Measurements from ENCODE around the gene RAN. TPM values are rescaled to one million over a fixed set of nuclear protein-coding genes. Genes with fewer than 3 reads are reported as not detected.
"Not testable (repeated sequence)": the region's sequence is repeated elsewhere in the genome, so short reads cannot be mapped to it uniquely, and the experiment has no call there.

RAN gene
- total and polyA plus RNA-seq, 5 donors from 2014 or later: 298 to 837 (median 688) TPM

GRCh38 chr12:130839770-130840404 is 32.0 kb upstream of the RAN start:
- Mint-ChIP-seq H3K4me1 (peaks cover 12 to 40% (median 24%) of the 10 kb centered on the region in 4 donors), H3K9me3 (no peaks in the 10 kb centered on the region), H3K27me3 (no peaks in the 10 kb centered on the region), H3K4me3 (peak overlapping the region; percentile 83 to 87 (median 85)), H3K36me3 (peaks cover 3% of the 10 kb centered on the region), H3K27ac (peak overlapping the region; percentile 88 to 94 (median 91))
- ATAC-seq (ENCODE audit: low read depth in 2 of 2) (no peak), DNase-seq (no peak)
- Histone ChIP-seq H3K27ac (ENCODE audit: insufficient read depth, low read length, poor library complexity, severe bottlenecking) (peak overlapping the region; percentile 74), H3K27me3 (ENCODE audit: control insufficient read depth, insufficient read depth, low read length) (no peaks in the 10 kb centered on the region), H3K4me3 (ENCODE audit: low read depth, low read length) (peak overlapping the region; percentile 89), H3K9me3 (ENCODE audit: control insufficient read depth in 2 of 2, low read length in 2 of 2) (no peaks in the 10 kb centered on the region), H3K4me1 (ENCODE audit: control insufficient read depth, insufficient read depth, low read length, poor library complexity, severe bottlenecking) (peaks cover 11% of the 10 kb centered on the region), H3K36me3 (ENCODE audit: control insufficient read depth, insufficient read depth, low read length) (no peaks in the 10 kb centered on the region)

- H3K4me1 ChIP-seq (ENCODE audit: control insufficient read depth, insufficient read depth, low read length, poor library complexity, severe bottlenecking): no peaks in the 10 kb centered on the region
- H3K27me3 ChIP-seq (ENCODE audit: control insufficient read depth, insufficient read depth, low read length): no peaks in the 10 kb centered on the region
- H3K36me3 ChIP-seq (ENCODE audit: control insufficient read depth, insufficient read depth, low read length): no peaks in the 10 kb centered on the region
- Mint-ChIP-seq H3K36me3 (no peaks in the 10 kb centered on the region), H3K4me1 (no peaks in the 10 kb centered on the region), H3K9me3 (no peaks in the 10 kb centered on the region), H3K4me3 (no peak overlapping the region), H3K27ac (no peak overlapping the region), H3K27me3 (peaks cover 13% of the 10 kb centered on the region)
- DNase-seq (no peak), ATAC-seq (ENCODE audit: low read depth in 2 of 2) (no peak)
- no peak overlapping the region for H3K4me3 ChIP-seq (ENCODE audit: low read depth, low read length)
- no peaks in the 10 kb centered on the region for H3K9me3 ChIP-seq (ENCODE audit: control insufficient read depth in 2 of 2, low read length in 2 of 2)
- no peak overlapping the region for H3K27ac ChIP-seq (ENCODE audit: insufficient read depth, low read length, poor library complexity, severe bottlenecking)
Observed at GRCh38 chr12:130846369-130846768, 25.5 kb upstream of the RAN start.

GRCh38 chr12:130847112-130847511 is 24.8 kb upstream of the RAN start:
- H3K4me3 ChIP-seq (ENCODE audit: low read depth, low read length): no peak overlapping the region
- no peaks in the 10 kb centered on the region for H3K4me1 ChIP-seq (ENCODE audit: control insufficient read depth, insufficient read depth, low read length, poor library complexity, severe bottlenecking)
- no peaks in the 10 kb centered on the region for H3K36me3 ChIP-seq (ENCODE audit: control insufficient read depth, insufficient read depth, low read length)
- no peaks in the 10 kb centered on the region for H3K9me3 ChIP-seq (ENCODE audit: control insufficient read depth in 2 of 2, low read length in 2 of 2)
- H3K27ac ChIP-seq (ENCODE audit: insufficient read depth, low read length, poor library complexity, severe bottlenecking): no peak overlapping the region
- peaks cover 13% of the 10 kb centered on the region for H3K27me3 Mint-ChIP-seq
- no peak for ATAC-seq (ENCODE audit: low read depth in 2 of 2)
- H3K36me3 Mint-ChIP-seq: no peaks in the 10 kb centered on the region
- H3K4me3 Mint-ChIP-seq: no peak overlapping the region
- no peaks in the 10 kb centered on the region for H3K9me3 Mint-ChIP-seq
- H3K27me3 ChIP-seq (ENCODE audit: control insufficient read depth, insufficient read depth, low read length): no peaks in the 10 kb centered on the region
- H3K27ac Mint-ChIP-seq: peak overlapping the region in 2 of 3 donors; percentile 27 to 60
- DNase-seq: no peak
- no peaks in the 10 kb centered on the region for H3K4me1 Mint-ChIP-seq

- not testable (repeated sequence) for H3K27me3 ChIP-seq (ENCODE audit: control insufficient read depth, insufficient read depth, low read length); H3K4me1 Mint-ChIP-seq; DNase-seq; H3K36me3 ChIP-seq (ENCODE audit: control insufficient read depth, insufficient read depth, low read length); ATAC-seq (ENCODE audit: low read depth in 2 of 2); H3K27ac ChIP-seq (ENCODE audit: insufficient read depth, low read length, poor library complexity, severe bottlenecking); H3K9me3 ChIP-seq (ENCODE audit: control insufficient read depth in 2 of 2, low read length in 2 of 2); H3K4me1 ChIP-seq (ENCODE audit: control insufficient read depth, insufficient read depth, low read length, poor library complexity, severe bottlenecking); H3K9me3 Mint-ChIP-seq; H3K36me3 Mint-ChIP-seq; H3K4me3 Mint-ChIP-seq; H3K4me3 ChIP-seq (ENCODE audit: low read depth, low read length)
- H3K27ac Mint-ChIP-seq: peak overlapping the region in 1 of 3 donors; percentile 60
- H3K27me3 Mint-ChIP-seq: peaks cover 13% of the 10 kb centered on the region
Observed at GRCh38 chr12:130848105-130848504, 23.8 kb upstream of the RAN start.

GRCh38 chr12:130848785-130849305 is 23.0 kb upstream of the RAN start:
- H3K27ac ChIP-seq (ENCODE audit: insufficient read depth, low read length, poor library complexity, severe bottlenecking); H3K36me3 ChIP-seq (ENCODE audit: control insufficient read depth, insufficient read depth, low read length); H3K27ac Mint-ChIP-seq; DNase-seq; H3K9me3 Mint-ChIP-seq; ATAC-seq (ENCODE audit: low read depth in 2 of 2); H3K27me3 ChIP-seq (ENCODE audit: control insufficient read depth, insufficient read depth, low read length); H3K4me3 ChIP-seq (ENCODE audit: low read depth, low read length); H3K9me3 ChIP-seq (ENCODE audit: control insufficient read depth in 2 of 2, low read length in 2 of 2); H3K36me3 Mint-ChIP-seq; H3K4me1 Mint-ChIP-seq; H3K4me1 ChIP-seq (ENCODE audit: control insufficient read depth, insufficient read depth, low read length, poor library complexity, severe bottlenecking); H3K4me3 Mint-ChIP-seq: not testable (repeated sequence)
- H3K27me3 Mint-ChIP-seq: peaks cover 13% of the 10 kb centered on the region

GRCh38 chr12:130849561-130850417 is 22.1 kb upstream of the RAN start:
- ATAC-seq (ENCODE audit: low read depth in 2 of 2): no peak
- H3K27ac ChIP-seq (ENCODE audit: insufficient read depth, low read length, poor library complexity, severe bottlenecking): no peak overlapping the region
- no peak overlapping the region for H3K4me3 ChIP-seq (ENCODE audit: low read depth, low read length)
- Mint-ChIP-seq H3K9me3 (no peaks in the 10 kb centered on the region), H3K4me1 (no peaks in the 10 kb centered on the region), H3K4me3 (no peak overlapping the region), H3K27ac (peak overlapping the region in 1 of 3 donors; percentile 80), H3K27me3 (peaks cover 17% of the 10 kb centered on the region), H3K36me3 (no peaks in the 10 kb centered on the region)
- DNase-seq: no peak
- H3K27me3 ChIP-seq (ENCODE audit: control insufficient read depth, insufficient read depth, low read length): no peaks in the 10 kb centered on the region
- H3K4me1 ChIP-seq (ENCODE audit: control insufficient read depth, insufficient read depth, low read length, poor library complexity, severe bottlenecking): no peaks in the 10 kb centered on the region
- no peaks in the 10 kb centered on the region for H3K9me3 ChIP-seq (ENCODE audit: control insufficient read depth in 2 of 2, low read length in 2 of 2)
- no peaks in the 10 kb centered on the region for H3K36me3 ChIP-seq (ENCODE audit: control insufficient read depth, insufficient read depth, low read length)

GRCh38 chr12:130850418-130851021 is 21.3 kb upstream of the RAN start:
- ATAC-seq (ENCODE audit: low read depth in 2 of 2) (no peak), DNase-seq (no peak)
- no peak overlapping the region for H3K4me3 Mint-ChIP-seq
- Histone ChIP-seq H3K36me3 (ENCODE audit: control insufficient read depth, insufficient read depth, low read length) (no peaks in the 10 kb centered on the region), H3K27ac (ENCODE audit: insufficient read depth, low read length, poor library complexity, severe bottlenecking) (no peak overlapping the region), H3K4me3 (ENCODE audit: low read depth, low read length) (no peak overlapping the region), H3K9me3 (ENCODE audit: control insufficient read depth in 2 of 2, low read length in 2 of 2) (no peaks in the 10 kb centered on the region), H3K4me1 (ENCODE audit: control insufficient read depth, insufficient read depth, low read length, poor library complexity, severe bottlenecking) (no peaks in the 10 kb centered on the region), H3K27me3 (ENCODE audit: control insufficient read depth, insufficient read depth, low read length) (no peaks in the 10 kb centered on the region)
- peak overlapping the region in 2 of 3 donors; percentile 4 to 80 for H3K27ac Mint-ChIP-seq
- peaks cover 17% of the 10 kb centered on the region for H3K27me3 Mint-ChIP-seq
- no peaks in the 10 kb centered on the region for H3K9me3 Mint-ChIP-seq
- H3K36me3 Mint-ChIP-seq: no peaks in the 10 kb centered on the region
- no peaks in the 10 kb centered on the region for H3K4me1 Mint-ChIP-seq

All from CD4-positive, CD25-positive, alpha-beta regulatory T cell (primary cell).